HG03558 (cell line): ENCODE data around the gene RAPGEF4.
A peak's percentile ranks its signal among the peaks of the same experiment; 100 is the strongest.
"Not testable (repeated sequence)": the region's sequence is repeated elsewhere in the genome, so short reads cannot be mapped to it uniquely, and the experiment has no call there.

Experiments used
- ATAC-seq: cut with Tn5 transposase; IDR thresholded peaks from one replicate; pipeline ENCODE4 v1.9.1; 2021; ENCODE audit warnings: moderate number of reproducible peaks; ENCODE audit not compliant: unreplicated experiment; ENCODE audit errors: extremely low read depth

The RAPGEF4 gene

GRCh38 chr2:173076581-173077345 lies 341.1 kb downstream of the RAPGEF4 start:
- peak; percentile 7 for ATAC-seq

GRCh38 chr2:173077506-173078177 lies 342.0 kb downstream of the RAPGEF4 start:
- ATAC-seq, result no peak

GRCh38 chr2:173079141-173079540 lies 343.5 kb downstream of the RAPGEF4 start:
- ATAC-seq, result no peak

- no peak for ATAC-seq
These were observed 344.6 kb downstream of the RAPGEF4 start for GRCh38 chr2:173079973-173080860.

GRCh38 chr2:173086518-173087213 lies 351.0 kb downstream of the RAPGEF4 start:
- ATAC-seq, result no peak

GRCh38 chr2:173087214-173087581 lies 351.6 kb downstream of the RAPGEF4 start:
- no peak for ATAC-seq

- no peak for ATAC-seq
These were observed 352.3 kb downstream of the RAPGEF4 start for GRCh38 chr2:173087793-173088496.

- ATAC-seq, result no peak
These were observed 354.7 kb downstream of the RAPGEF4 start for GRCh38 chr2:173090276-173090877.

- no peak for ATAC-seq
These were observed 355.5 kb downstream of the RAPGEF4 start for GRCh38 chr2:173090973-173091660.

GRCh38 chr2:173091910-173092309 lies 356.3 kb downstream of the RAPGEF4 start:
- ATAC-seq, result no peak

- no peak for ATAC-seq
These were observed 357.3 kb downstream of the RAPGEF4 start for GRCh38 chr2:173092844-173093402.

- ATAC-seq, result not testable (repeated sequence)
These were observed 358.0 kb downstream of the RAPGEF4 start for GRCh38 chr2:173093617-173094016.

GRCh38 chr2:173094731-173095130 lies 359.1 kb downstream of the RAPGEF4 start:
- ATAC-seq, result no peak

- no peak for ATAC-seq
These were observed 359.7 kb downstream of the RAPGEF4 start for GRCh38 chr2:173095356-173095755.

- no peak for ATAC-seq
These were observed 363.6 kb downstream of the RAPGEF4 start for GRCh38 chr2:173099271-173099670.

- ATAC-seq, result no peak
These were observed 364.2 kb downstream of the RAPGEF4 start for GRCh38 chr2:173099804-173100203.

GRCh38 chr2:173101687-173102086 lies 366.0 kb downstream of the RAPGEF4 start:
- peak; percentile 67 for ATAC-seq
